ENCODE measurements around the gene ARHGAP44. TPM values are rescaled to one million over a fixed set of nuclear protein-coding genes. Genes with fewer than 3 reads are reported as not detected.

ARHGAP44 gene
- total RNA-seq, 1 experiment from 2014 or later: 7.3 TPM

DNA sequence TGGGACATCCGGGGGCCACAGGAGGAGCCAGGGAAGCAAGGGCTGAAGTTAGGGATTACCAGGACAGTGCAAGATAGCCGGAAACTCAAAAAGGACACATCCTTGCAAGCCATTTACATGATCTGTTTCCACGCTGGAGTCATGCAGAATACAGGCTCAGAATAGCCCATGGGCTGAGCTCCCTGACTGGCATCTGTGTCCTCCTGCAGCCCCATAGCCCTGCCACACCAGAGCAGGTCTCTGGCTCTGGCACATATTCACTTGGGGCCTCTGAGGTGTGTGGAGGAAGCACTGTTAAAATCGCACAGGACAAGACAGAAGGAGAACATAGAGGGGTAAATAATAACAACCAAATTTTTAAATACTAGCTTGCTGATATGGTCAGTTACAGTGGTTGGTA lies 162.7 kb downstream of the ARHGAP44 start:
- Histone ChIP-seq H3K36me3 (ENCODE audit: control insufficient read depth in 1 of 2, insufficient read depth in 2 of 2, low read length in 2 of 2) (no peaks in the 10 kb centered on the region), H3K9ac (ENCODE audit: low read length) (no peak overlapping the region), H3K4me3 (replicated peaks in 1 of 2; ENCODE audit: low read depth in 1 of 2, low read length in 2 of 2) (no peak overlapping the region), H3K79me2 (ENCODE audit: insufficient read depth, low read length) (no peaks in the 10 kb centered on the region), H3K9me2 (ENCODE audit: insufficient read depth) (no peaks in the 10 kb centered on the region), H2AFZ (ENCODE audit: low read depth, low read length, poor library complexity, severe bottlenecking) (no peak overlapping the region), H4K20me1 (ENCODE audit: insufficient read depth) (no peaks in the 10 kb centered on the region), H3K4me1 (ENCODE audit: control insufficient read depth in 1 of 2, insufficient read depth in 2 of 2, low read length in 2 of 2) (no peaks in the 10 kb centered on the region), H3K4me2 (ENCODE audit: low read length) (no peak overlapping the region), H3K27me3 (ENCODE audit: insufficient read depth, low read length) (no peaks in the 10 kb centered on the region), H3K27ac (ENCODE audit: low read depth, low read length) (no peak overlapping the region), H3K9me3 (ENCODE audit: control insufficient read depth in 1 of 2, insufficient read depth in 1 of 2, low read depth in 1 of 2, low read length in 2 of 2) (no peaks in the 10 kb centered on the region)
- TF ChIP-seq, protein P1, sequence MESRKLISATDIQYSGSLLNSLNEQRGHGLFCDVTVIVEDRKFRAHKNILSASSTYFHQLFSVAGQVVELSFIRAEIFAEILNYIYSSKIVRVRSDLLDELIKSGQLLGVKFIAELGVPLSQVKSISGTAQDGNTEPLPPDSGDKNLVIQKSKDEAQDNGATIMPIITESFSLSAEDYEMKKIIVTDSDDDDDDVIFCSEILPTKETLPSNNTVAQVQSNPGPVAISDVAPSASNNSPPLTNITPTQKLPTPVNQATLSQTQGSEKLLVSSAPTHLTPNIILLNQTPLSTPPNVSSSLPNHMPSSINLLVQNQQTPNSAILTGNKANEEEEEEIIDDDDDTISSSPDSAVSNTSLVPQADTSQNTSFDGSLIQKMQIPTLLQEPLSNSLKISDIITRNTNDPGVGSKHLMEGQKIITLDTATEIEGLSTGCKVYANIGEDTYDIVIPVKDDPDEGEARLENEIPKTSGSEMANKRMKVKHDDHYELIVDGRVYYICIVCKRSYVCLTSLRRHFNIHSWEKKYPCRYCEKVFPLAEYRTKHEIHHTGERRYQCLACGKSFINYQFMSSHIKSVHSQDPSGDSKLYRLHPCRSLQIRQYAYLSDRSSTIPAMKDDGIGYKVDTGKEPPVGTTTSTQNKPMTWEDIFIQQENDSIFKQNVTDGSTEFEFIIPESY (IDR thresholded peaks at IDR 0.05; ENCODE audit: extremely low read depth, insufficient replicate concordance, low read length): no peak
- TF ChIP-seq EGR1 (IDR thresholded peaks at IDR 0.05; ENCODE audit: low read depth) (no peak), ZFX (IDR thresholded peaks at IDR 0.05) (no peak), CEBPB (IDR thresholded peaks at IDR 0.05; ENCODE audit: low read depth) (no peak), FOSL1 (IDR thresholded peaks at IDR 0.05; ENCODE audit: low read depth) (no peak), CBX3 (IDR thresholded peaks at IDR 0.05; ENCODE audit: low read depth) (no peak), ZNF274 (IDR thresholded peaks at IDR 0.05; ENCODE audit: low read depth, low read length) (no peak), RAD21 (IDR thresholded peaks at IDR 0.05; ENCODE audit: low read depth) (no peak), SRF (IDR thresholded peaks at IDR 0.05; ENCODE audit: low read depth) (no peak)
- TF ChIP-seq, protein P2, sequence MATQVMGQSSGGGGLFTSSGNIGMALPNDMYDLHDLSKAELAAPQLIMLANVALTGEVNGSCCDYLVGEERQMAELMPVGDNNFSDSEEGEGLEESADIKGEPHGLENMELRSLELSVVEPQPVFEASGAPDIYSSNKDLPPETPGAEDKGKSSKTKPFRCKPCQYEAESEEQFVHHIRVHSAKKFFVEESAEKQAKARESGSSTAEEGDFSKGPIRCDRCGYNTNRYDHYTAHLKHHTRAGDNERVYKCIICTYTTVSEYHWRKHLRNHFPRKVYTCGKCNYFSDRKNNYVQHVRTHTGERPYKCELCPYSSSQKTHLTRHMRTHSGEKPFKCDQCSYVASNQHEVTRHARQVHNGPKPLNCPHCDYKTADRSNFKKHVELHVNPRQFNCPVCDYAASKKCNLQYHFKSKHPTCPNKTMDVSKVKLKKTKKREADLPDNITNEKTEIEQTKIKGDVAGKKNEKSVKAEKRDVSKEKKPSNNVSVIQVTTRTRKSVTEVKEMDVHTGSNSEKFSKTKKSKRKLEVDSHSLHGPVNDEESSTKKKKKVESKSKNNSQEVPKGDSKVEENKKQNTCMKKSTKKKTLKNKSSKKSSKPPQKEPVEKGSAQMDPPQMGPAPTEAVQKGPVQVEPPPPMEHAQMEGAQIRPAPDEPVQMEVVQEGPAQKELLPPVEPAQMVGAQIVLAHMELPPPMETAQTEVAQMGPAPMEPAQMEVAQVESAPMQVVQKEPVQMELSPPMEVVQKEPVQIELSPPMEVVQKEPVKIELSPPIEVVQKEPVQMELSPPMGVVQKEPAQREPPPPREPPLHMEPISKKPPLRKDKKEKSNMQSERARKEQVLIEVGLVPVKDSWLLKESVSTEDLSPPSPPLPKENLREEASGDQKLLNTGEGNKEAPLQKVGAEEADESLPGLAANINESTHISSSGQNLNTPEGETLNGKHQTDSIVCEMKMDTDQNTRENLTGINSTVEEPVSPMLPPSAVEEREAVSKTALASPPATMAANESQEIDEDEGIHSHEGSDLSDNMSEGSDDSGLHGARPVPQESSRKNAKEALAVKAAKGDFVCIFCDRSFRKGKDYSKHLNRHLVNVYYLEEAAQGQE (IDR thresholded peaks at IDR 0.05; ENCODE audit: low read depth): no peak
- TF ChIP-seq, protein P3, sequence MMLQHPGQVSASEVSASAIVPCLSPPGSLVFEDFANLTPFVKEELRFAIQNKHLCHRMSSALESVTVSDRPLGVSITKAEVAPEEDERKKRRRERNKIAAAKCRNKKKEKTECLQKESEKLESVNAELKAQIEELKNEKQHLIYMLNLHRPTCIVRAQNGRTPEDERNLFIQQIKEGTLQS (IDR thresholded peaks at IDR 0.05): no peak
- ATAC-seq (no peak), DNase-seq (ENCODE audit: low read depth, low spot score) (no peak)
- no TSS peak for BruUV-seq (replicated peaks)
- POLR2A ChIA-PET: no interaction called here
- RAD21 ChIA-PET (ENCODE audit: low non-redundant PET in 1 of 2, low total read pairs in 2 of 2, uncharacterized antibody in 2 of 2, unreplicated experiment in 2 of 2): no interaction called here
- intact Hi-C loops (cut with micrococcal nuclease): no loop called here
- CTCF ChIA-PET: no interaction called here
